GM10248 (cell line): ENCODE measurements around the gene EGFL8.
"Not testable (repeated sequence)": the region's sequence is repeated elsewhere in the genome, so short reads cannot be mapped to it uniquely, and the experiment has no call there.

Experiments
- CTCF ChIA-PET: fragments of 300-600 bp; sonication (Branson Sonifier 250); formaldehyde crosslinking; extraction: SDS; loops from one replicate; lab custom pipeline; 2021; ENCODE audit warnings: antibody characterized with exemption; lab: Yijun Ruan, JAX
- POLR2A ChIA-PET: fragments of 350-650 bp; sonication (Branson Sonifier 250); formaldehyde crosslinking; extraction: SDS; loops from one replicate; lab custom pipeline; 2020; ENCODE audit warnings: antibody characterized with exemption; lab: Yijun Ruan, JAX
- DNase-seq: peaks from one replicate; pipeline ENCODE4 v3.0.0; 2012; ENCODE audit errors: extremely low spot score
- TF ChIP-seq, protein P1 (sequence below): IDR thresholded peaks from 2 replicates; pipeline ENCODE4 v1.5.1; 2012; ENCODE audit warnings: mild to moderate bottlenecking, low read depth; ENCODE audit errors: extremely low read depth, missing control alignments, control extremely low read depth

The EGFL8 gene

GRCh38 chr6:32190911-32191677 lies 26.7 kb downstream of the EGFL8 start:
- CTCF ChIA-PET = interaction anchor here (1.0 to 1.1 kb wide), 2 partner anchors 12 to 62 kb away, joined by 3 to 4 read pairs; partner anchors contain the start of genes ATF6B and RNF5
- TF ChIP-seq, protein P1, sequence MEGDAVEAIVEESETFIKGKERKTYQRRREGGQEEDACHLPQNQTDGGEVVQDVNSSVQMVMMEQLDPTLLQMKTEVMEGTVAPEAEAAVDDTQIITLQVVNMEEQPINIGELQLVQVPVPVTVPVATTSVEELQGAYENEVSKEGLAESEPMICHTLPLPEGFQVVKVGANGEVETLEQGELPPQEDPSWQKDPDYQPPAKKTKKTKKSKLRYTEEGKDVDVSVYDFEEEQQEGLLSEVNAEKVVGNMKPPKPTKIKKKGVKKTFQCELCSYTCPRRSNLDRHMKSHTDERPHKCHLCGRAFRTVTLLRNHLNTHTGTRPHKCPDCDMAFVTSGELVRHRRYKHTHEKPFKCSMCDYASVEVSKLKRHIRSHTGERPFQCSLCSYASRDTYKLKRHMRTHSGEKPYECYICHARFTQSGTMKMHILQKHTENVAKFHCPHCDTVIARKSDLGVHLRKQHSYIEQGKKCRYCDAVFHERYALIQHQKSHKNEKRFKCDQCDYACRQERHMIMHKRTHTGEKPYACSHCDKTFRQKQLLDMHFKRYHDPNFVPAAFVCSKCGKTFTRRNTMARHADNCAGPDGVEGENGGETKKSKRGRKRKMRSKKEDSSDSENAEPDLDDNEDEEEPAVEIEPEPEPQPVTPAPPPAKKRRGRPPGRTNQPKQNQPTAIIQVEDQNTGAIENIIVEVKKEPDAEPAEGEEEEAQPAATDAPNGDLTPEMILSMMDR = no peak
- POLR2A ChIA-PET = no interaction called here
- DNase-seq = no peak

- TF ChIP-seq, protein P1 = no peak
- ChIA-PET POLR2A (interaction anchor here (1.4 to 1.8 kb wide), 2 partner anchors 10 to 15 kb away, joined by 5 to 9 read pairs; no protein-coding TSS in a partner anchor), CTCF (interaction anchor here (0.8 to 1.0 kb wide), 2 partner anchors 16 to 62 kb away, joined by 3 to 4 read pairs; partner anchors contain the start of genes AGPAT1 and FKBPL)
- no peak for DNase-seq
These were observed 27.6 kb downstream of the EGFL8 start for GRCh38 chr6:32191696-32192607.

DNA sequence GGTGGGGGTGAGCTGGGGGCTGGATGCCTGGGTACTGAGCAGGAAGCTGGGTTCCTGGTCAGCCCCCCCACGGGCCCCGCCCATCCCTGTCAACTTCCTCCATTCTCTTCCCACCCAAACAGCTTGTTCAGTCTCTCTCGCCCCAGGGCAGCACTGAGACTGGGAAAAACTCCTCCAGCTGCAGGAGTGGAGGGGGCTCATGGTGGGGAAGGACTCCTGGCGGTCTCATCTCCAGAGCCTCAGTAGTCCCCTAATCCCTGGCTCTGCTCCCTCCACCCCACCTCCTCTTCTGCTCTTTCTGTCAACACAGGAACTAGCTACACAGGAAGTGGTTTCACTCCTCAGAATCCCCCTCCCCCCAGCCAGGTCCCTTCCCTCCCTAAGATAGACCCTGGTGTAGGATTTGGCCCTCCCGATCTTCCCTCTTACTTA lies 28.2 kb downstream of the EGFL8 start, which contains the start of gene GPSM3:
GPSM3 (minus strand) TSS at position 36 of the 432 bp plus-strand sequence. CDS start 130 bp downstream, outside the sequence.
- TF ChIP-seq, protein P1 = no peak
- no peak for DNase-seq
- CTCF ChIA-PET = interaction anchor here (0.8 to 1.0 kb wide), 2 partner anchors 17 to 63 kb away, joined by 3 to 4 read pairs; partner anchors contain the start of genes AGPAT1 and FKBPL
- POLR2A ChIA-PET = interaction anchor here (1.4 to 1.8 kb wide), 2 partner anchors 11 to 16 kb away, joined by 5 to 9 read pairs; no protein-coding TSS in a partner anchor

GRCh38 chr6:32193096-32193495 lies 28.7 kb downstream of the EGFL8 start:
- ChIA-PET POLR2A (interaction anchor here (1.4 to 1.8 kb wide), 2 partner anchors 11 to 16 kb away, joined by 5 to 9 read pairs; no protein-coding TSS in a partner anchor), CTCF (interaction anchor here (1.0 to 1.7 kb wide), 2 partner anchors 63 to 74 kb away, joined by 4 read pairs; partner anchors contain the start of gene FKBPL)
- DNase-seq = not testable (repeated sequence)

DNA sequence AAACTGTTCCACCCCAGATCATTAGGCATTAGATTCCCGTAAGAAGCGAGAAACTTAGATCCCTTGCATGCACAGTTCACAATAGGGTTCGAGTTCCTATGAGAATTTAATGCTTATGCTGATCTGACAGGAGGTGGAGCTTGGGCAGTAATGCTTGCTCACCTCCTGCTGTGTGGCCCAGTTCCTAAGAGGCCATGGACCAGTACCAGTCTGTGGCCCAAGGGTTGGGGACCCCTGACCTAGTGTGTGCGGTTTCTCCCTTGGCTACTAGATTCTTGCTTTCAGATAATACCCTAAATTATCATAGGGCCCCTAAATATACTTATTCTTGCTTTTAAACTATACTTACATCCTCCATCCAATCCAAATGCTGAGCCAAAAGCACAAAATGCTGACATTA lies 30.0 kb downstream of the EGFL8 start:
- TF ChIP-seq, protein P1 = no peak
- ChIA-PET POLR2A (no interaction called here), CTCF (interaction anchor here (1.0 to 2.2 kb wide), 5 partner anchors 10 to 75 kb away, joined by 3 to 11 read pairs (median 4); partner anchors contain the start of genes ATF6B and FKBPL)
- DNase-seq = no peak

GRCh38 chr6:32194825-32195651 lies 30.6 kb downstream of the EGFL8 start:
- TF ChIP-seq, protein P1 = peak; percentile 44
- POLR2A ChIA-PET = interaction anchor here (0.5 to 0.8 kb wide), 3 partner anchors 67 to 359 kb away, joined by 3 to 8 read pairs (median 7); partner anchors contain the start of genes ATF6B and NEU1
- DNase-seq = no peak
- CTCF ChIA-PET = interaction anchor here (0.7 to 2.2 kb wide), 16 partner anchors 9 to 108 kb away, joined by 3 to 11 read pairs (median 4); partner anchors contain the start of genes AGPAT1, ATF6B and FKBPL
